OCI-LY7 (cell line): Measurements from ENCODE around the gene RNF40. TPM values are rescaled to one million over a fixed set of nuclear protein-coding genes. Genes with fewer than 3 reads are reported as not detected.

Experiments
- BruUV-seq: library from RNA; stranded (reverse); fragments of 400-500 nt; replicated peaks from 2 replicates; lab custom pipeline; 2021; lab: Mats Ljungman, UMichigan
- CTCF ChIA-PET: fragments of 300-600 bp; sonication (Branson Sonifier 250); formaldehyde crosslinking; loops from one replicate; lab custom pipeline; 2022; ENCODE audit warnings: antibody characterized with exemption; ENCODE audit not compliant: unreplicated experiment; lab: Charles Lee
- POLR2A ChIA-PET: fragments of 300-600 bp; sonication (Branson Sonifier 250); formaldehyde crosslinking; loops from one replicate; lab custom pipeline; 2022; ENCODE audit warnings: antibody characterized with exemption; lab: Charles Lee
- DNase-seq: peaks from one replicate; pipeline ENCODE4 v3.0.0-alpha.2; 2015; ENCODE audit warnings: low spot score
- H2AFZ ChIP-seq: fragments of 200-600 bp; sonication (generic), shearing (Covaris generic); 2 replicates; pipeline ENCODE4 v1.6.1; 2014; ENCODE audit warnings: mild to moderate bottlenecking, antibody characterized with exemption, low read length, moderate library complexity
- H3K27ac ChIP-seq: fragments of 200-600 bp; sonication (generic); 2 replicates; pipeline ENCODE4 v1.5.1; 2014; ENCODE audit warnings: mixed run types, low read depth, mild to moderate bottlenecking, moderate library complexity, low read length, inconsistent platforms; ENCODE audit not compliant: poor library complexity, severe bottlenecking
- H3K36me3 ChIP-seq: fragments of 200-600 bp; sonication (generic); 2 replicates; pipeline ENCODE4 v1.6.1; 2014; ENCODE audit warnings: mild to moderate bottlenecking, antibody characterized with exemption, low read length, moderate library complexity, mixed read lengths; ENCODE audit not compliant: insufficient read depth
- H3K4me1 ChIP-seq: fragments of 200-600 bp; sonication (generic); 2 replicates; pipeline ENCODE4 v1.5.1; 2014; ENCODE audit warnings: mild to moderate bottlenecking, low read length; ENCODE audit not compliant: insufficient read depth, poor library complexity, severe bottlenecking
- H3K4me2 ChIP-seq: fragments of 200-600 bp; sonication (generic); 2 replicates; pipeline ENCODE4 v1.6.1; 2014; ENCODE audit warnings: mild to moderate bottlenecking, low read length
- H3K4me3 ChIP-seq: fragments of 200-600 bp; sonication (generic); 2 replicates; pipeline ENCODE4 v1.5.1; 2014; ENCODE audit warnings: mild to moderate bottlenecking, low read depth, low read length; ENCODE audit not compliant: poor library complexity, severe bottlenecking
- H3K79me2 ChIP-seq: fragments of 200-600 bp; sonication (generic); 2 replicates; pipeline ENCODE4 v1.6.1; 2016; ENCODE audit warnings: low read depth, mild to moderate bottlenecking, low read length, moderate library complexity, mixed read lengths; ENCODE audit not compliant: insufficient read depth
- H3K9me2 ChIP-seq: fragments of 200-600 bp; sonication (generic); 2 replicates; pipeline ENCODE4 v1.6.1; 2016; ENCODE audit warnings: mild to moderate bottlenecking, low read length, mixed read lengths; ENCODE audit not compliant: insufficient read depth
- H3K9me3 ChIP-seq: fragments of 200-600 bp; sonication (generic); 2 replicates; pipeline ENCODE4 v1.6.1; 2014; ENCODE audit warnings: mild to moderate bottlenecking, mixed run types, low read length, mixed read lengths
- H4K20me1 ChIP-seq: fragments of 200-600 bp; sonication (generic); 2 replicates; pipeline ENCODE4 v1.6.1; 2014; ENCODE audit warnings: mild to moderate bottlenecking, antibody characterized with exemption, low read length, moderate library complexity, mixed read lengths; ENCODE audit not compliant: insufficient read depth
- EZH2phosphoT487 ChIP-seq: fragments of 200-600 bp; sonication (generic); IDR thresholded peaks from 2 replicates; pipeline ENCODE4 v1.6.1; 2018; ENCODE audit warnings: low read depth, borderline replicate concordance, mild to moderate bottlenecking, mixed run types, antibody characterized with exemption, low read length, moderate library complexity, mixed read lengths
- intact Hi-C: fragments of 100-400 bp; cut with micrococcal nuclease; formaldehyde crosslinking; loops from one replicate; pipeline ENCODE4 v1.10.0; 2022; ENCODE audit not compliant: unreplicated experiment
- total RNA-seq, 2 experiments: library from RNA; depleted of rRNA in 1 of 2; stranded (reverse); fragments of >200 nt in 1 of 2; shearing (Covaris generic) in 1 of 2; gene quantifications; 2 replicates each; pipeline ENCODE4 v1.2.3, GENCODE V29; 2014 to 2022
- TF ChIP-seq, protein P1 (sequence below): fragments of 200-600 bp; sonication (generic); conservative IDR thresholded peaks from 2 replicates; pipeline ENCODE4 v1.5.1; 2014; ENCODE audit warnings: mild to moderate bottlenecking, antibody characterized with exemption, low read length, moderate library complexity, mixed read lengths

RNF40 gene
- total RNA-seq, 2 experiments from 2014 or later: 70.5 to 108 TPM

DNA sequence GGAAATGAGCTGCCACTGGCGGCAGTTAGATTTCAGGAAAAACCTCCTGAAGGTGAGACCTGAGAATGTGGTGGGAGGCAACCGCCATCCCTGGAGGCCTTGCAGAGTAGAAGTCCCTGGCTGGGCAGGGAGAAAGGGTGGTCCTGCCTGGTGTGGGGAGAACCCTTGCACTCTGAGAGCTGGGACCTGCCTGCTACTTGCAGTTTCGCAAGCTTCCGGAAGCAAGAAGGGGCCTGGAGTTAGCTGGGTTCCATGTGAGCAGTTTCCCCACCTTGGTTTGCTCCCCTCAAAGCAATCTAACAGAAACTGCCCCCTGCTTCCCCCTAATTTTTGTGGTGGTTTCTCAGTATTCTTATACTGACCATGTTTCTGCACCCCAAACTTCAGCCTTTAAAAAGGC lies 18.4 kb downstream of the RNF40 start:
- no peaks in the 10 kb centered on the region for H3K9me3 ChIP-seq
- H3K79me2 ChIP-seq: no peaks in the 10 kb centered on the region
- TF ChIP-seq, protein P1, sequence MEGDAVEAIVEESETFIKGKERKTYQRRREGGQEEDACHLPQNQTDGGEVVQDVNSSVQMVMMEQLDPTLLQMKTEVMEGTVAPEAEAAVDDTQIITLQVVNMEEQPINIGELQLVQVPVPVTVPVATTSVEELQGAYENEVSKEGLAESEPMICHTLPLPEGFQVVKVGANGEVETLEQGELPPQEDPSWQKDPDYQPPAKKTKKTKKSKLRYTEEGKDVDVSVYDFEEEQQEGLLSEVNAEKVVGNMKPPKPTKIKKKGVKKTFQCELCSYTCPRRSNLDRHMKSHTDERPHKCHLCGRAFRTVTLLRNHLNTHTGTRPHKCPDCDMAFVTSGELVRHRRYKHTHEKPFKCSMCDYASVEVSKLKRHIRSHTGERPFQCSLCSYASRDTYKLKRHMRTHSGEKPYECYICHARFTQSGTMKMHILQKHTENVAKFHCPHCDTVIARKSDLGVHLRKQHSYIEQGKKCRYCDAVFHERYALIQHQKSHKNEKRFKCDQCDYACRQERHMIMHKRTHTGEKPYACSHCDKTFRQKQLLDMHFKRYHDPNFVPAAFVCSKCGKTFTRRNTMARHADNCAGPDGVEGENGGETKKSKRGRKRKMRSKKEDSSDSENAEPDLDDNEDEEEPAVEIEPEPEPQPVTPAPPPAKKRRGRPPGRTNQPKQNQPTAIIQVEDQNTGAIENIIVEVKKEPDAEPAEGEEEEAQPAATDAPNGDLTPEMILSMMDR: no peak
- no peak for TF ChIP-seq EZH2phosphoT487
- H3K36me3 ChIP-seq: 0 out of 2 replicates have a peak, but pooled peaks cover 3% of the 10 kb centered on the region
- intact Hi-C loops: no loop called here
- no peaks in the 10 kb centered on the region for H3K4me1 ChIP-seq
- H3K27ac ChIP-seq: no peak overlapping the region
- DNase-seq: no peak
- POLR2A ChIA-PET: interaction anchor here (0.9 kb wide), 1 partner anchor 33 kb away, joined by 3 read pairs; the partner anchor contains the start of gene PHKG2
- H2AFZ ChIP-seq: no peak overlapping the region
- BruUV-seq: no TSS peak
- CTCF ChIA-PET: no interaction called here
- no peaks in the 10 kb centered on the region; the same call in 1 of the 2 replicates for H4K20me1 ChIP-seq
- no peak overlapping the region for H3K4me3 ChIP-seq
- no peaks in the 10 kb centered on the region for H3K9me2 ChIP-seq
- H3K4me2 ChIP-seq: no peak overlapping the region

DNA sequence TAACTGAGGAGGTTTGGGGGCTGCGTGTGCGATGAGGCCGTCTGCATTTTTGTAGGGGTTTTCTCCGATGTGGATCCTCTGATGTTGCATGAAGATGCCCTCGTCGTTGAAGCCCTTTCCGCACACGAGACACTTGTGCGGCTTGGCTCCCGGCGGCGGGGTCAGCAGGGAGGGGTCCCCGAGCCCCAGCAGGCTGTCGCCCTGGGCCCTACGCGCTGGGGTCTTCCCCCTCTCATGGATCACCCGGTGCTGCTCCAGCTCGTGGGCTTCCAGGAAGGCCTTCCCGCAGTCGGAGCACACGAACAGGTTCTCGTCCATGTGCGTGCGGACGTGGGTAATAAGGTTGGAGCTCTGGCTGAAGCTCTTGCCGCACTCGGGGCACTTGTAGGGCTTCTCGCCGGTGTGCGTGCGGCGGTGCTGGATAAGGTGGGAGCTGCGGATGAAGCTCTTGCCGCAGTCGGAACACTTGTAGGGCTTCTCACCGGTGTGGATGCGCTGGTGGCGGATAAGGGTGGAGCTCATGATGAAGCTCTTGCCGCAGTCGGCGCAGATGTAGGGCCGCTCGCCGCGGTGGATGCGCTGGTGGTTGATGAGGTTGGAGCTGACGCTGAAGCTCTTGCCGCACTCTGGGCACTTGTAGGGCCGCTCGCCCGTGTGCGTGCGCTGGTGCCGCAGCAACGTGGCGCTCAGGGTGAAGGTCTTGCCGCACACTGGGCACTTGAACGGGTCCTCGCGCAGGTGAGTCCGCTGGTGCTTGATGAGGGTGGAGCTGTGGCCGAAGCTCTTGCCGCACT lies 20.6 kb downstream of the RNF40 start:
- Histone ChIP-seq H3K4me2 (no peak overlapping the region), H4K20me1 (no peaks in the 10 kb centered on the region; the same call in 1 of the 2 replicates), H3K9me2 (no peaks in the 10 kb centered on the region), H3K4me1 (peaks cover 10% of the 10 kb centered on the region), H3K9me3 (no peaks in the 10 kb centered on the region), H3K4me3 (no peak overlapping the region), H3K27ac (no peak overlapping the region), H2AFZ (no peak overlapping the region), H3K79me2 (no peaks in the 10 kb centered on the region), H3K36me3 (no peaks in the 10 kb centered on the region)
- intact Hi-C loops: no loop called here
- no TSS peak for BruUV-seq
- POLR2A ChIA-PET: interaction anchor here (1.9 kb wide), 1 partner anchor 10 kb away, joined by 4 read pairs; no protein-coding TSS in a partner anchor
- TF ChIP-seq, protein P1: no peak
- TF ChIP-seq EZH2phosphoT487: no peak
- no peak for DNase-seq
- CTCF ChIA-PET: no interaction called here
